Measurements from ENCODE around the gene UQCRH.

Gene UQCRH

GRCh38 chr1:46268578-46268977, 34.9 kb upstream of the UQCRH start:
- Histone ChIP-seq H2BK5ac (ENCODE audit: low read length) (no peak overlapping the region), H3K4me1 (ENCODE audit: control insufficient read depth, low read depth, low read length) (no peaks in the 10 kb centered on the region), H3K23ac (ENCODE audit: low read length) (no peak overlapping the region), H2BK120ac (ENCODE audit: low read depth, low read length) (no peak overlapping the region), H2BK15ac (replicated peaks; ENCODE audit: low read depth) (no peak overlapping the region), H4K8ac (ENCODE audit: low read depth, low read length) (no peak overlapping the region), H3K56ac (ENCODE audit: low read length) (no peak overlapping the region), H3K27me3 (ENCODE audit: insufficient read depth, low read length, poor library complexity) (no peaks in the 10 kb centered on the region), H3K79me1 (ENCODE audit: low read length) (peaks cover 1% of the 10 kb centered on the region), H3K9ac (ENCODE audit: low read length) (no peak overlapping the region), H3K4ac (ENCODE audit: low read depth, low read length) (no peak overlapping the region), H3K4me2 (ENCODE audit: low read length) (no peak overlapping the region), H3K36me3 (ENCODE audit: control insufficient read depth, insufficient read depth, low read length) (peaks cover 23% of the 10 kb centered on the region), H3K4me3 (ENCODE audit: low read length) (no peak overlapping the region), H3K18ac (ENCODE audit: low read length) (no peak overlapping the region), H3K27ac (ENCODE audit: low read depth, low read length) (no peak overlapping the region), H3K79me2 (ENCODE audit: control insufficient read depth, insufficient read depth, low read length) (no peaks in the 10 kb centered on the region), H2AK5ac (ENCODE audit: low read length) (no peak overlapping the region), H4K5ac (ENCODE audit: low read length) (no peak overlapping the region)
- no peak for DNase-seq
- no CpG with 5 or more reads among the region's 1 CpG for WGBS (ENCODE audit: extremely low coverage, insufficient coverage, low lambda C conversion rate)

DNA sequence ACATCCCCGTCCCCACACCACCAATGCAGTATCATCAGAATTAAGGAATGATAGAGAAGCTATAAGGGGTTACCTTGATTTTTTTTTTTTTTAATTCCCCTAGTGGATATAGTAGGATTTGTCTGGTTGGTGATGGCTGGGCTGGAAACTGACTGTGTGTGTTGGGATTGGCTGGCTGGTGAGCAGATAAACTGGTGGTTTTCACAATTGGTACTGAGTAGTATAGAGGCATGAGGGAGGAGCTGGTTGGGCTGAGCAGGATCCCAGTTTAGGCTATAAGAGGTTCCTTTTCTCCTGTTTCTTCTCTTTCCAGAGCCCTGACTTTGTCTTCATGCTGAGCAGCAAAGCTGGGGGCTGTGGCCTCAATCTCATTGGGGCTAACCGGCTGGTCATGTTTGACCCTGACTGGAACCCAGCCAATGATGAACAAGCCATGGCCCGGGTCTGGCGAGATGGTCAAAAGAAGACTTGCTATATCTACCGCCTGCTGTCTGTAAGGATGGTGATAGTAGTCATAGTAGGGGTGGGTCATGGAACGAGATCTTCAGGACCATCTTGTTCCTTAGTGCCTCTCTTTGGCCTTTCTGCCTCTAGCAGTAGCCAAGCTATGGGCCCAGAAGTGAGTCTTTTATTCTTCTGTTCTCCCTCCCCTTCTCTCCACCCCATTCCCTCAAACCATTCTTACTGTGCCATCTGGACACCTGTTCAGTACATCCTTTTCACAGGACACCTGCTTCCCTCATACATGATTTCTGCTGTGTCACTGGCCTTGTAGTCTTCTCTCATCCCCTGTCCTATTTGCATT, 29.1 kb upstream of the UQCRH start:
- H4K8ac ChIP-seq (ENCODE audit: low read depth, low read length): no peak overlapping the region
- H3K23ac ChIP-seq (ENCODE audit: low read length): no peak overlapping the region
- H3K79me1 ChIP-seq (ENCODE audit: low read length): no peaks in the 10 kb centered on the region
- no peak overlapping the region for H3K9ac ChIP-seq (ENCODE audit: low read length)
- no peak overlapping the region for H3K4ac ChIP-seq (ENCODE audit: low read depth, low read length)
- H3K18ac ChIP-seq (ENCODE audit: low read length): no peak overlapping the region
- no peak overlapping the region for H2BK120ac ChIP-seq (ENCODE audit: low read depth, low read length)
- H2AK5ac ChIP-seq (ENCODE audit: low read length): no peak overlapping the region
- H4K5ac ChIP-seq (ENCODE audit: low read length): no peak overlapping the region
- H3K56ac ChIP-seq (ENCODE audit: low read length): no peak overlapping the region
- no peaks in the 10 kb centered on the region for H3K4me1 ChIP-seq (ENCODE audit: control insufficient read depth, low read depth, low read length)
- H3K4me3 ChIP-seq (ENCODE audit: low read length): no peak overlapping the region
- H2BK5ac ChIP-seq (ENCODE audit: low read length): no peak overlapping the region
- H3K27me3 ChIP-seq (ENCODE audit: insufficient read depth, low read length, poor library complexity): no peaks in the 10 kb centered on the region
- no peak for DNase-seq
- no CpG with 5 or more reads among the region's 6 CpGs for WGBS (ENCODE audit: extremely low coverage, insufficient coverage, low lambda C conversion rate)
- no peak overlapping the region for H2BK15ac ChIP-seq (replicated peaks; ENCODE audit: low read depth)
- peaks cover 27% of the 10 kb centered on the region for H3K36me3 ChIP-seq (ENCODE audit: control insufficient read depth, insufficient read depth, low read length)
- no peak overlapping the region for H3K4me2 ChIP-seq (ENCODE audit: low read length)
- no peaks in the 10 kb centered on the region for H3K79me2 ChIP-seq (ENCODE audit: control insufficient read depth, insufficient read depth, low read length)
- H3K27ac ChIP-seq (ENCODE audit: low read depth, low read length): no peak overlapping the region

GRCh38 chr1:46275030-46275337, 28.5 kb upstream of the UQCRH start:
- no peak for DNase-seq
- no peaks in the 10 kb centered on the region for H3K79me2 ChIP-seq (ENCODE audit: control insufficient read depth, insufficient read depth, low read length)
- no peak overlapping the region for H3K56ac ChIP-seq (ENCODE audit: low read length)
- H2BK120ac ChIP-seq (ENCODE audit: low read depth, low read length): no peak overlapping the region
- no peak overlapping the region for H2BK5ac ChIP-seq (ENCODE audit: low read length)
- H2AK5ac ChIP-seq (ENCODE audit: low read length): no peak overlapping the region
- no peak overlapping the region for H3K23ac ChIP-seq (ENCODE audit: low read length)
- no peak overlapping the region for H3K4ac ChIP-seq (ENCODE audit: low read depth, low read length)
- no peak overlapping the region for H4K5ac ChIP-seq (ENCODE audit: low read length)
- no CpG with 5 or more reads among the region's 6 CpGs for WGBS (ENCODE audit: extremely low coverage, insufficient coverage, low lambda C conversion rate)
- no peaks in the 10 kb centered on the region for H3K79me1 ChIP-seq (ENCODE audit: low read length)
- no peak overlapping the region for H3K4me3 ChIP-seq (ENCODE audit: low read length)
- H3K36me3 ChIP-seq (ENCODE audit: control insufficient read depth, insufficient read depth, low read length): peaks cover 27% of the 10 kb centered on the region
- no peaks in the 10 kb centered on the region for H3K27me3 ChIP-seq (ENCODE audit: insufficient read depth, low read length, poor library complexity)
- H3K4me1 ChIP-seq (ENCODE audit: control insufficient read depth, low read depth, low read length): no peaks in the 10 kb centered on the region
- H4K8ac ChIP-seq (ENCODE audit: low read depth, low read length): no peak overlapping the region
- H2BK15ac ChIP-seq (replicated peaks; ENCODE audit: low read depth): no peak overlapping the region
- no peak overlapping the region for H3K27ac ChIP-seq (ENCODE audit: low read depth, low read length)
- H3K18ac ChIP-seq (ENCODE audit: low read length): no peak overlapping the region
- no peak overlapping the region for H3K9ac ChIP-seq (ENCODE audit: low read length)
- H3K4me2 ChIP-seq (ENCODE audit: low read length): no peak overlapping the region

- H2BK120ac ChIP-seq (ENCODE audit: low read depth, low read length): no peak overlapping the region
- WGBS (ENCODE audit: extremely low coverage, insufficient coverage, low lambda C conversion rate): no CpG with 5 or more reads among the region's 14 CpGs
- no peaks in the 10 kb centered on the region for H3K4me1 ChIP-seq (ENCODE audit: control insufficient read depth, low read depth, low read length)
- no peak overlapping the region for H3K4me2 ChIP-seq (ENCODE audit: low read length)
- H3K27ac ChIP-seq (ENCODE audit: low read depth, low read length): no peak overlapping the region
- H3K18ac ChIP-seq (ENCODE audit: low read length): no peak overlapping the region
- H4K8ac ChIP-seq (ENCODE audit: low read depth, low read length): no peak overlapping the region
- no peak overlapping the region for H3K56ac ChIP-seq (ENCODE audit: low read length)
- H2BK5ac ChIP-seq (ENCODE audit: low read length): no peak overlapping the region
- H2BK15ac ChIP-seq (replicated peaks; ENCODE audit: low read depth): no peak overlapping the region
- no peak for DNase-seq
- no peaks in the 10 kb centered on the region for H3K79me2 ChIP-seq (ENCODE audit: control insufficient read depth, insufficient read depth, low read length)
- H3K4me3 ChIP-seq (ENCODE audit: low read length): no peak overlapping the region
- no peak overlapping the region for H3K9ac ChIP-seq (ENCODE audit: low read length)
- no peaks in the 10 kb centered on the region for H3K79me1 ChIP-seq (ENCODE audit: low read length)
- H3K4ac ChIP-seq (ENCODE audit: low read depth, low read length): no peak overlapping the region
- no peaks in the 10 kb centered on the region for H3K27me3 ChIP-seq (ENCODE audit: insufficient read depth, low read length, poor library complexity)
- H3K23ac ChIP-seq (ENCODE audit: low read length): no peak overlapping the region
- no peak overlapping the region for H2AK5ac ChIP-seq (ENCODE audit: low read length)
- H4K5ac ChIP-seq (ENCODE audit: low read length): no peak overlapping the region
- H3K36me3 ChIP-seq (ENCODE audit: control insufficient read depth, insufficient read depth, low read length): peaks cover 21% of the 10 kb centered on the region
Observed at GRCh38 chr1:46277658-46278373, 25.7 kb upstream of the UQCRH start.

GRCh38 chr1:46278807-46279206, 24.7 kb upstream of the UQCRH start:
- H3K4ac ChIP-seq (ENCODE audit: low read depth, low read length): no peak overlapping the region
- H2BK15ac ChIP-seq (replicated peaks; ENCODE audit: low read depth): no peak overlapping the region
- H3K9ac ChIP-seq (ENCODE audit: low read length): no peak overlapping the region
- H3K4me2 ChIP-seq (ENCODE audit: low read length): no peak overlapping the region
- no peaks in the 10 kb centered on the region for H3K79me2 ChIP-seq (ENCODE audit: control insufficient read depth, insufficient read depth, low read length)
- H2AK5ac ChIP-seq (ENCODE audit: low read length): no peak overlapping the region
- no peak overlapping the region for H3K4me3 ChIP-seq (ENCODE audit: low read length)
- H3K36me3 ChIP-seq (ENCODE audit: control insufficient read depth, insufficient read depth, low read length): peaks cover 17% of the 10 kb centered on the region
- DNase-seq: no peak
- no peak overlapping the region for H3K18ac ChIP-seq (ENCODE audit: low read length)
- H4K8ac ChIP-seq (ENCODE audit: low read depth, low read length): no peak overlapping the region
- H4K5ac ChIP-seq (ENCODE audit: low read length): no peak overlapping the region
- no peaks in the 10 kb centered on the region for H3K79me1 ChIP-seq (ENCODE audit: low read length)
- no peak overlapping the region for H2BK5ac ChIP-seq (ENCODE audit: low read length)
- no CpG with 5 or more reads among the region's 12 CpGs for WGBS (ENCODE audit: extremely low coverage, insufficient coverage, low lambda C conversion rate)
- no peak overlapping the region for H3K27ac ChIP-seq (ENCODE audit: low read depth, low read length)
- no peak overlapping the region for H2BK120ac ChIP-seq (ENCODE audit: low read depth, low read length)
- no peak overlapping the region for H3K56ac ChIP-seq (ENCODE audit: low read length)
- no peaks in the 10 kb centered on the region for H3K27me3 ChIP-seq (ENCODE audit: insufficient read depth, low read length, poor library complexity)
- H3K4me1 ChIP-seq (ENCODE audit: control insufficient read depth, low read depth, low read length): no peaks in the 10 kb centered on the region
- no peak overlapping the region for H3K23ac ChIP-seq (ENCODE audit: low read length)
